Activated CD4-positive, alpha-beta memory T cell treated with anti-CD3 and anti-CD28 coated beads, Interleukin-2, amount 10 ng/mL, durations not matched to agents 7 days and 5 days (primary cell): Measurements from ENCODE around the gene MRPL58. TPM values are rescaled to one million over a fixed set of nuclear protein-coding genes. Genes with fewer than 3 reads are reported as not detected.

ENCODE experiments used
- CTCF ChIA-PET: fragments of 350-600 bp; sonication (Branson Sonifier 250); formaldehyde crosslinking; loops from one replicate; lab custom pipeline; 2021; ENCODE audit warnings: antibody characterized with exemption, inconsistent platforms; lab: Charles Lee
- POLR2A ChIA-PET: fragments of 350-600 bp; sonication (Branson Sonifier 250); formaldehyde crosslinking; loops from one replicate; lab custom pipeline; 2021; ENCODE audit warnings: antibody characterized with exemption; lab: Charles Lee
- DNase-seq: peaks from one replicate; pipeline ENCODE4 v3.0.0-alpha.2; 2020
- H3K27ac Mint-ChIP-seq: one replicate; pipeline ENCODE4 v1.8.0; 2021; ENCODE audit warnings: mild to moderate bottlenecking, mixed read lengths
- H3K27me3 Mint-ChIP-seq: one replicate; pipeline ENCODE4 v1.8.0; 2021; ENCODE audit warnings: mixed read lengths
- H3K36me3 Mint-ChIP-seq: one replicate; pipeline ENCODE4 v1.8.0; 2021; ENCODE audit warnings: low read depth, mixed read lengths
- H3K4me1 Mint-ChIP-seq: one replicate; pipeline ENCODE4 v1.8.0; 2021; ENCODE audit warnings: mixed read lengths
- H3K4me3 Mint-ChIP-seq: one replicate; pipeline ENCODE4 v1.8.0; 2021; ENCODE audit warnings: mild to moderate bottlenecking, mixed read lengths
- H3K9me3 Mint-ChIP-seq: one replicate; pipeline ENCODE4 v1.8.0; 2021; ENCODE audit warnings: mixed read lengths
- total RNA-seq, 2 experiments: library from RNA; stranded (reverse); gene quantifications; one replicate each; pipeline ENCODE4 v1.2.3, GENCODE V29; 2021

MRPL58 gene
- total RNA-seq, 2 experiments from 2014 or later, result 45.4 to 49.6 TPM

DNA sequence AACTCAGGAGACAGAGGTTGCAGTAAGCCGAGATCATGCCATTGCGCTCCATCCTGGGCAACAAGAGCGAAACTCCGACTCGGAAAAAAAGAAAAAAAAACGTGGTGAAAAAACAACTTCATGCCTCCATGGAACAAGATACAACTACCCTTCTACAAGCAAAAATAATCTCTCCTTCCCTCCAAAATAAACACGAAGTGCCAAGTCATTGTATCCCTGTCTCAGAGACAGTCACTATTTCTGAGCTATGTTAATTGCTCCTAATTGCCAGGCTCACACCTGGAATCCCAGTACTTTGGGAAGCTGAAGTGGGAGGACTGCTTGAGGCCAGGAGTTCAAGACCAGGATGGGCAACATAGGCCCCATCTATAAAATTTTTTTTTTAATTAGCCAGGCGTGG lies 56.3 kb downstream of the MRPL58 start:
- DNase-seq, result no peak
- Mint-ChIP-seq H3K4me3 (no peak overlapping the region), H3K9me3 (no peaks in the 10 kb centered on the region), H3K4me1 (peaks cover 43% of the 10 kb centered on the region), H3K27ac (peak overlapping the region; percentile 52), H3K27me3 (no peaks in the 10 kb centered on the region), H3K36me3 (peaks cover 14% of the 10 kb centered on the region)
- POLR2A ChIA-PET, result interaction anchor here (0.7 to 1.6 kb wide), 7 partner anchors 8 to 193 kb away, joined by 3 to 8 read pairs (median 4); partner anchors contain the start of genes GGA3, JPT1, MRPS7 and SLC16A5
- CTCF ChIA-PET, result interaction anchor here (0.7 to 3.0 kb wide), 8 partner anchors 15 to 176 kb away, joined by 3 to 16 read pairs (median 4); no protein-coding TSS in a partner anchor

DNA sequence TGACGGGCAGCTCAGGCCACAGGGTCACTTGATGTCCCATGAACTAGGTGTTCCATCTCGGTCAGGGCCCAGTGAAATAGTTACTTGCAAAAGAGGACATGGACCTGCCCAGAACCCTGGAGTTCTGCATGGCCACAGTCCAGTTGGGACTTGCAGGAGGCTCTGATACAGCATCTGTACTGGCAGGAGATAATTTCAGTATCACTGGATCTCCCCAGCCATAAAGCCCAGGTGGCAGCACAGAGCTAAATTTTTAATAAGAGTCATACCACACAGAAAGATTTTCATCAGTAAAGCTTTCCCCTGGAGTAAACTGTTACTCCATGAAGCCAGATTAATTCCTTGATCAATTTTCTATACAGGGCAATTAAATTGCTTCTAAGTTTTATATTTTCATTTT lies 57.3 kb downstream of the MRPL58 start:
- CTCF ChIA-PET, result interaction anchor here (0.6 to 1.9 kb wide), 12 partner anchors 10 to 136 kb away, joined by 3 to 12 read pairs (median 4); partner anchors contain the start of gene SUMO2
- POLR2A ChIA-PET, result interaction anchor here (1.0 to 1.6 kb wide), 3 partner anchors 8 to 85 kb away, joined by 4 to 6 read pairs (median 4); partner anchors contain the start of genes JPT1 and SLC16A5

More for the DNA sequence above, 57.3 kb downstream of the MRPL58 start:
- H3K9me3 Mint-ChIP-seq, result no peaks in the 10 kb centered on the region
- H3K36me3 Mint-ChIP-seq, result peaks cover 5% of the 10 kb centered on the region
- peaks cover 38% of the 10 kb centered on the region for H3K4me1 Mint-ChIP-seq
- H3K4me3 Mint-ChIP-seq, result no peak overlapping the region
- H3K27ac Mint-ChIP-seq, result no peak overlapping the region
- DNase-seq, result no peak
- no peaks in the 10 kb centered on the region for H3K27me3 Mint-ChIP-seq

Other genes with a start within 250 kb of the MRPL58 start
- gene NAT9, start 236.3 kb upstream of the MRPL58 start, total RNA-seq, result 10 to 100 TPM; 32.1 to 32.3 TPM
- gene GRIN2C, start 152.8 kb upstream of the MRPL58 start, total RNA-seq, result under 1 TPM in 1 of 2 experiments, not detected in 1; 0.45 TPM
- 10 to 100 TPM; 22.9 to 24.0 TPM for gene FDXR, start 139.7 kb upstream of the MRPL58 start, total RNA-seq
- not detected for gene FADS6, start 119.0 kb upstream of the MRPL58 start, total RNA-seq
- not detected for gene USH1G, start 89.4 kb upstream of the MRPL58 start, total RNA-seq
- not detected for gene OTOP2, start 88.4 kb upstream of the MRPL58 start, total RNA-seq
- gene OTOP3, start 76.8 kb upstream of the MRPL58 start, total RNA-seq, result not detected
- gene HID1, start 39.9 kb upstream of the MRPL58 start, total RNA-seq, result 1 to 10 TPM in 1 of 2 experiments, under 1 TPM in 1; 0.38 to 1.4 TPM
- gene CDR2L, start 25.0 kb upstream of the MRPL58 start, total RNA-seq, result under 1 TPM; 0.50 to 0.63 TPM
- 100 to 1,000 TPM; 242 TPM for gene ATP5PD, start 34.3 kb downstream of the MRPL58 start, total RNA-seq
- gene KCTD2, start 34.6 kb downstream of the MRPL58 start, total RNA-seq, result 10 to 100 TPM; 24.2 to 24.9 TPM
- 10 to 100 TPM; 10.4 TPM for gene SLC16A5, start 75.3 kb downstream of the MRPL58 start, total RNA-seq
- gene ARMC7, start 97.3 kb downstream of the MRPL58 start, total RNA-seq, result 10 to 100 TPM; 17.1 to 17.9 TPM
- gene NT5C, start 119.1 kb downstream of the MRPL58 start, total RNA-seq, result 10 to 100 TPM; 68.2 to 69.4 TPM
- gene JPT1, start 141.8 kb downstream of the MRPL58 start, total RNA-seq, result 100 to 1,000 TPM; 305 to 329 TPM
- gene SUMO2, start 170.3 kb downstream of the MRPL58 start, total RNA-seq, result 100 to 1,000 TPM; 548 to 559 TPM
- gene NUP85, start 193.0 kb downstream of the MRPL58 start, total RNA-seq, result 100 to 1,000 TPM; 109 to 116 TPM
- 10 to 100 TPM; 73.4 to 79.4 TPM for gene GGA3, start 248.9 kb downstream of the MRPL58 start, total RNA-seq
- gene MRPS7, start 249.2 kb downstream of the MRPL58 start, total RNA-seq, result 10 to 100 TPM; 39.7 to 40.0 TPM